A549 (cell line): ENCODE data around the gene CHAF1A. TPM values are rescaled to one million over a fixed set of nuclear protein-coding genes. Genes with fewer than 3 reads are reported as not detected.

Source experiments
- ATAC-seq, 2 experiments: fragments of 200-7000 bp in 1 of 2; fragments of >200 bp in 1 of 2; cut with Nextera tagmentation in 1 of 2; cut with Tn5 transposase in 1 of 2; 3 replicates each; pipeline versions ENCODE4 v1.8.0 to v1.9.1; 2018 to 2020; ENCODE audit warnings: mild to moderate bottlenecking in 1 of 2, moderate library complexity in 1 of 2
- CTCF ChIA-PET: fragments of 300-600 bp; sonication (Branson Sonifier 250); formaldehyde crosslinking; extraction: SDS; loops from one replicate; lab custom pipeline; 2021; ENCODE audit warnings: antibody characterized with exemption, inconsistent platforms; lab: Yijun Ruan, JAX
- POLR2A ChIA-PET: fragments of 350-600 bp; formaldehyde crosslinking; extraction: SDS; loops from one replicate; lab custom pipeline; 2021; ENCODE audit warnings: antibody characterized with exemption, inconsistent platforms; lab: Yijun Ruan, JAX
- DNase-seq, 2 experiments: peaks; one replicate each; pipeline versions ENCODE4 v3.0.0 to v3.0.0-alpha.2; 2011 to 2016; ENCODE audit warnings: low read depth in 1 of 2, low spot score in 1 of 2
- FAIRE-seq: peaks from 2 replicates; lab custom pipeline; 2011; peaks lifted over from hg19 to GRCh38; lab: Jason Lieb, UNC
- H3K27ac ChIP-seq, 2 experiments: fragments of >200 bp; sonication (Bioruptor Twin); formaldehyde crosslinking; 3 replicates each; pipeline ENCODE4 v1.5.1; 2016 to 2017
- H3K4me1 ChIP-seq: fragments of >200 bp; sonication (Bioruptor Twin); formaldehyde crosslinking; 3 replicates; pipeline ENCODE4 v1.6.1; 2016
- H3K4me2 ChIP-seq: fragments of >200 bp; sonication (Bioruptor Twin); formaldehyde crosslinking; 3 replicates; pipeline ENCODE4 v1.6.1; 2016
- H3K4me3 ChIP-seq: fragments of >200 bp; sonication (Bioruptor Twin); formaldehyde crosslinking; 3 replicates; pipeline ENCODE4 v1.5.1; 2016
- H3K9me3 ChIP-seq: fragments of >200 bp; sonication (Bioruptor Twin); formaldehyde crosslinking; 3 replicates; pipeline ENCODE4 v1.6.1; 2016
- ATOH8 ChIP-seq: fragments of 250-450 bp; sonication (Bioruptor Pico); IDR thresholded peaks from 2 replicates; pipeline ENCODE4 v1.5.0; 2020; ENCODE audit warnings: low read depth, mild to moderate bottlenecking, moderate library complexity
- CBX2 ChIP-seq: fragments of 200-600 bp; sonication (generic); IDR thresholded peaks from 2 replicates; pipeline ENCODE4 v1.6.1; 2016; ENCODE audit warnings: low read depth, mild to moderate bottlenecking, borderline replicate concordance
- CEBPB ChIP-seq, 2 experiments: fragments of >200 bp in 1 of 2; sonication (Bioruptor Twin) in 1 of 2; formaldehyde crosslinking in 1 of 2; IDR thresholded peaks; 2 replicates each; pipeline ENCODE4 v1.6.1; 2012 to 2016
- EHMT2 ChIP-seq: fragments of 200-600 bp; sonication (generic); IDR thresholded peaks from 2 replicates; pipeline ENCODE4 v1.6.1; 2016; ENCODE audit warnings: antibody characterized with exemption, low read depth, mild to moderate bottlenecking, moderate library complexity
- FOSL2 ChIP-seq, 2 experiments: fragments of 450-650 bp in 1 of 2; fragments of >200 bp in 1 of 2; sonication (Bioruptor Twin) in 1 of 2; formaldehyde crosslinking; IDR thresholded peaks; 2 replicates each; pipeline versions ENCODE4 v1.5.0 to v1.6.1; 2016 to 2020; ENCODE audit warnings: mild to moderate bottlenecking in 1 of 2, moderate library complexity in 1 of 2
- FOXS1 ChIP-seq: fragments of 250-450 bp; sonication (Bioruptor Pico); IDR thresholded peaks from 2 replicates; pipeline ENCODE4 v1.5.0; 2020; ENCODE audit warnings: mild to moderate bottlenecking, moderate library complexity
- HES2 ChIP-seq: fragments of >200 bp; sonication (Bioruptor Twin); formaldehyde crosslinking; IDR thresholded peaks from 2 replicates; pipeline ENCODE4 v1.6.1; 2016
- HEYL ChIP-seq: fragments of 250-450 bp; sonication (Bioruptor Pico); IDR thresholded peaks from 2 replicates; pipeline ENCODE4 v1.8.0; 2021; ENCODE audit warnings: mild to moderate bottlenecking, moderate library complexity
- HOXA7 ChIP-seq: fragments of 250-450 bp; sonication (Bioruptor Pico); IDR thresholded peaks from 2 replicates; pipeline ENCODE4 v1.5.0; 2020; ENCODE audit warnings: mild to moderate bottlenecking, moderate library complexity
- HOXB13 ChIP-seq: fragments of 250-450 bp; sonication (Bioruptor Pico); IDR thresholded peaks from 2 replicates; pipeline ENCODE4 v1.5.0; 2020; ENCODE audit warnings: low read depth, mild to moderate bottlenecking, moderate library complexity
- JUN ChIP-seq, 2 experiments: fragments of >200 bp; sonication (Bioruptor Twin); formaldehyde crosslinking; IDR thresholded peaks; 2 replicates in 1 of 2; 3 replicates in 1 of 2; pipeline ENCODE4 v1.6.1; 2016 to 2017
- KDM1A ChIP-seq: fragments of 200-600 bp; sonication (generic); IDR thresholded peaks from 2 replicates; pipeline ENCODE4 v1.6.1; 2016; ENCODE audit warnings: low read depth, mild to moderate bottlenecking
- KDM5A ChIP-seq: fragments of 200-600 bp; sonication (generic); IDR thresholded peaks from 2 replicates; pipeline ENCODE4 v1.6.1; 2016; ENCODE audit warnings: antibody characterized with exemption, mild to moderate bottlenecking
- NFE2L2 ChIP-seq: fragments of 150-350 bp; conservative IDR thresholded peaks from 2 replicates; pipeline ENCODE4 v1.6.1; 2014; ENCODE audit warnings: low read length
- RAD21 ChIP-seq, 2 experiments: fragments of >200 bp in 1 of 2; sonication (Bioruptor Twin) in 1 of 2; formaldehyde crosslinking in 1 of 2; IDR thresholded peaks in 1 of 2; conservative IDR thresholded peaks in 1 of 2; 2 replicates in 1 of 2; 3 replicates in 1 of 2; pipeline ENCODE4 v1.6.1; 2012 to 2018; ENCODE audit warnings: inconsistent platforms in 1 of 2
- RARB ChIP-seq: fragments of 250-450 bp; sonication (Bioruptor Pico); IDR thresholded peaks from 2 replicates; pipeline ENCODE4 v1.8.0; 2021; ENCODE audit warnings: mild to moderate bottlenecking, moderate library complexity
- RCOR1 ChIP-seq: fragments of 150-350 bp; IDR thresholded peaks from 2 replicates; pipeline ENCODE4 v1.6.1; 2014; ENCODE audit warnings: antibody characterized with exemption, low read length, low read depth
- SMC3 ChIP-seq: fragments of >200 bp; sonication (Bioruptor Twin); formaldehyde crosslinking; IDR thresholded peaks from 3 replicates; pipeline ENCODE4 v1.6.1; 2018; ENCODE audit warnings: inconsistent platforms
- SREBF2 ChIP-seq: fragments of 450-650 bp; IDR thresholded peaks from 2 replicates; pipeline ENCODE4 v1.6.1; 2014; ENCODE audit warnings: mild to moderate bottlenecking, moderate library complexity
- TP53 ChIP-seq: fragments of 250-450 bp; sonication (Bioruptor Pico); IDR thresholded peaks from 2 replicates; pipeline ENCODE4 v1.5.0; 2021; ENCODE audit warnings: mild to moderate bottlenecking, moderate library complexity
- USF2 ChIP-seq: fragments of 450-650 bp; IDR thresholded peaks from 2 replicates; pipeline ENCODE4 v1.6.1; 2014; ENCODE audit warnings: antibody characterized with exemption
- ZFP36 ChIP-seq: fragments of 450-650 bp; IDR thresholded peaks from 2 replicates; pipeline ENCODE4 v1.6.1; 2014; ENCODE audit warnings: borderline replicate concordance; ENCODE audit not compliant: partially characterized antibody
- WGBS: methylation state at CpG from one replicate; pipeline ENCODE4 v1.1.6; 2017; ENCODE audit errors: missing lambda C conversion rate; 5-methylcytosine and 5-hydroxymethylcytosine counted together
- polyA plus RNA-seq, 4 experiments: library from polyadenylated mRNA; depleted of rRNA in 3 of 4; stranded (reverse); fragments of >200 nt; fragmentation: RNase III in 1 of 4; extraction: RNeasy Plus Mini Kit Qiagen cat#74134 plus additional on column Dnase treatment in 1 of 4; gene quantifications; 2 replicates in 3 of 4; 3 replicates in 1 of 4; pipeline ENCODE4 v1.2.3, GENCODE V29; 2011 to 2017
- TF ChIP-seq, protein P1 (sequence below): IDR thresholded peaks from 2 replicates; pipeline ENCODE4 v1.6.1; 2012
- TF ChIP-seq, protein P2 (sequence below): IDR thresholded peaks from 2 replicates; pipeline ENCODE4 v1.6.1; 2012; ENCODE audit warnings: low read depth, borderline replicate concordance

CHAF1A gene
- polyA plus RNA-seq, 2 of the 4 experiments (the other 2 are of a cell fraction) = 15.6 to 28.0 TPM

DNA sequence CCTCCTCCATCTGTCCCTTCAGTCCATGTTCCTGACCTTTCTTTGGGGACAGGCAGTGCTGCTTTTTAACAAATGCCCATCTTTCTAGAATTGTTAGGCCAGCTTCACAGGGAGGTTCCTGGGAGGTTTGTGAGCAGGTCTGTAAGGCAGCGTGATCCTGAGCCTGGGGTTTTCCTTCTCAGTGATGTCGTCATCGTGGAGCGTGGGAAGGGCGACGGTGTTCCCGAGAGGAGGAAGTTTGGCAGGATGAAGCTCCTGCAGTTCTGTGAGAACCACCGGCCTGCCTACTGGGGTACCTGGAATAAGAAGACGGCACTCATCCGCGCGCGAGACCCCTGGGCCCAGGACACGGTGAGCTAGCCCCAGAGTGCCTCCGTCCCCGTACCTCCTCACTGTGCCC lies 26.8 kb downstream of the CHAF1A start:
- ChIA-PET POLR2A (no interaction called here), CTCF (interaction anchor here (0.6 to 2.7 kb wide), 2 partner anchors 29 to 289 kb away, joined by 3 to 11 read pairs; partner anchors contain the start of gene SH3GL1)
- H3K27ac ChIP-seq = no peak overlapping the region
- TF ChIP-seq RARB (CRISPR knock-in tag) (no peak), NFE2L2 (no peak), CBX2 (no peak), FOSL2 (IDR thresholded peaks at IDR 0.05) (no peak), FOSL2 (CRISPR knock-in tag; IDR thresholded peaks at IDR 0.05) (no peak), KDM5A (no peak), HOXA7 (CRISPR knock-in tag) (no peak), JUN (IDR thresholded peaks at IDR 0.05) (no peak), TP53 (CRISPR knock-in tag) (no peak), HEYL (no peak), CEBPB (IDR thresholded peaks at IDR 0.05) (no peak), EHMT2 (no peak), HES2 (no peak), ATOH8 (CRISPR knock-in tag) (no peak)
- TF ChIP-seq, protein P1, sequence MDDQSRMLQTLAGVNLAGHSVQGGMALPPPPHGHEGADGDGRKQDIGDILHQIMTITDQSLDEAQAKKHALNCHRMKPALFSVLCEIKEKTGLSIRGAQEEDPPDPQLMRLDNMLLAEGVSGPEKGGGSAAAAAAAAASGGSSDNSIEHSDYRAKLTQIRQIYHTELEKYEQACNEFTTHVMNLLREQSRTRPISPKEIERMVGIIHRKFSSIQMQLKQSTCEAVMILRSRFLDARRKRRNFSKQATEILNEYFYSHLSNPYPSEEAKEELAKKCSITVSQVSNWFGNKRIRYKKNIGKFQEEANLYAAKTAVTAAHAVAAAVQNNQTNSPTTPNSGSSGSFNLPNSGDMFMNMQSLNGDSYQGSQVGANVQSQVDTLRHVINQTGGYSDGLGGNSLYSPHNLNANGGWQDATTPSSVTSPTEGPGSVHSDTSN = no peak
- ATAC-seq (no peak), DNase-seq (no peak), FAIRE-seq (no peak)
- H3K4me2 ChIP-seq = no peak overlapping the region
- no peaks in the 10 kb centered on the region for H3K9me3 ChIP-seq
- H3K4me3 ChIP-seq = no peak overlapping the region
- 95% methylated on average over 16 of the region's 16 CpGs for WGBS
- no peaks in the 10 kb centered on the region for H3K4me1 ChIP-seq

DNA sequence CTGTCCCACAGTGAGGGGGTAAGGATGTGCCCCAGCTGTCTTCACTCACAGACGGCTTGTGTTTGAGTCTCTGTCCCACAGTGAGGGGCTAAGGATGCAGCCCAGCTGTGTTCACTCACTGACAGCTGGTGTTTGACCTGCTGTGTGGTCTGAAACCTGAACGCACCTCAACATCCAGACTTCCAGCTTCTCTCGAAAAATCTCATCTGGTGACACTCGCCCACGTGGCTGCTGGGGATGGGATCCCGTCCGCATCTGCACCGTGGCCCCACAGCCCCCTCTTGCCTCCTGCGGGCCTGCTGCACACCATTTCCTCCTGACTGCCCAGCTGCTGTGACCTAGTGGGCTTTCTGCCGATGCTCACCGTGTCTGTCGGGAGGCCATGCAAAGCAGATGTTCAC lies 27.3 kb downstream of the CHAF1A start:
- H3K4me2 ChIP-seq = no peak overlapping the region
- ChIA-PET POLR2A (no interaction called here), CTCF (interaction anchor here (0.6 to 2.7 kb wide), 2 partner anchors 29 to 290 kb away, joined by 3 to 11 read pairs; partner anchors contain the start of gene SH3GL1)
- no peak overlapping the region for H3K27ac ChIP-seq
- DNase-seq (no peak), FAIRE-seq (no peak), ATAC-seq (no peak)
- no peaks in the 10 kb centered on the region for H3K9me3 ChIP-seq
- WGBS = 90% methylated on average over 10 of the region's 12 CpGs
- H3K4me3 ChIP-seq = no peak overlapping the region
- TF ChIP-seq ATOH8 (CRISPR knock-in tag) (no peak), RAD21 (conservative IDR thresholded peaks at IDR 0.05 in 1 of 2, IDR thresholded peaks at IDR 0.05 in 1 of 2) (no peak), SREBF2 (no peak), ZFP36 (no peak), HES2 (no peak), KDM5A (no peak), KDM1A (no peak), SMC3 (no peak), USF2 (no peak), RCOR1 (no peak), FOXS1 (CRISPR knock-in tag) (no peak), HOXB13 (CRISPR knock-in tag) (no peak)
- TF ChIP-seq, protein P2, sequence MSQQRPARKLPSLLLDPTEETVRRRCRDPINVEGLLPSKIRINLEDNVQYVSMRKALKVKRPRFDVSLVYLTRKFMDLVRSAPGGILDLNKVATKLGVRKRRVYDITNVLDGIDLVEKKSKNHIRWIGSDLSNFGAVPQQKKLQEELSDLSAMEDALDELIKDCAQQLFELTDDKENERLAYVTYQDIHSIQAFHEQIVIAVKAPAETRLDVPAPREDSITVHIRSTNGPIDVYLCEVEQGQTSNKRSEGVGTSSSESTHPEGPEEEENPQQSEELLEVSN = no peak
- H3K4me1 ChIP-seq = no peaks in the 10 kb centered on the region
